Chondrocyte (in vitro differentiated cells): ENCODE results near the gene IL22RA1. TPM values are rescaled to one million over a fixed set of nuclear protein-coding genes. Genes with fewer than 3 reads are reported as not detected.
A peak's percentile ranks its signal among the peaks of the same experiment; 100 is the strongest.

ENCODE experiments used
- DNase-seq: peaks from one replicate; pipeline ENCODE4 v3.0.0; 2021; ENCODE audit warnings: mixed read lengths, low spot score
- H3K27ac Mint-ChIP-seq: one replicate; pipeline ENCODE4 v1.8.0; 2021; ENCODE audit warnings: mild to moderate bottlenecking, moderate library complexity, mixed read lengths; ENCODE audit not compliant: unreplicated experiment
- H3K27me3 Mint-ChIP-seq: 2 replicates; pipeline ENCODE4 v1.8.0; 2021; ENCODE audit warnings: low read depth, mixed read lengths
- H3K36me3 Mint-ChIP-seq: 2 replicates; pipeline ENCODE4 v1.8.0; 2021; ENCODE audit warnings: low read depth, mixed read lengths
- H3K4me1 Mint-ChIP-seq: 2 replicates; pipeline ENCODE4 v1.8.0; 2021; ENCODE audit warnings: low read depth, mild to moderate bottlenecking, mixed read lengths
- H3K4me3 Mint-ChIP-seq: one replicate; pipeline ENCODE4 v1.8.0; 2021; ENCODE audit warnings: mild to moderate bottlenecking, moderate library complexity, mixed read lengths; ENCODE audit not compliant: unreplicated experiment
- H3K9me3 Mint-ChIP-seq: 2 replicates; pipeline ENCODE4 v1.8.0; 2021; ENCODE audit warnings: low read depth, mixed read lengths
- total RNA-seq: library from RNA; stranded (reverse); gene quantifications from 3 replicates; pipeline ENCODE4 v1.2.1, GENCODE V29; 2021
- TF ChIP-seq, protein P1 (sequence below): fragments of 200-600 bp; sonication (generic); IDR thresholded peaks from 2 replicates; pipeline ENCODE4 v1.5.0; 2021; ENCODE audit warnings: antibody characterized with exemption, mild to moderate bottlenecking, moderate library complexity

Gene IL22RA1
- total RNA-seq, 1 donor from 2014 or later = not detected

DNA sequence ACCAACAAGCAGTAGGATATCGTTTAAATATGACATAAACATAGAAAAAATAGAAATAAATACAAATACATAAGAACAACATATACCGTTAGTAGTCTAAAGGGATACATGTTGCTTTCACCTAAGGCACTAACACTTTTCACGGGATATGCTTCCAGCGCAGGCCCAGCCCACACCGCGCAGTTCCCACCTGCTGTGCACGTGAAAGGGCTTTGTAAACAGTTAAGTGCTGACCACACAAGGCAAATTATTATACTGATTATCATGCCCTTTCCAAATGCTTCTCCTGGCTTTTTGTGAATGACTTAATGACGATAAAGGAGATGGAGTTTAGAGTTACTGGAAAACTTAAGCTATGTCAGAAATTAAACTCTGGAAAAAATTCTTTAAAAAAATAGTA, 11.3 kb upstream of the IL22RA1 start:
- Mint-ChIP-seq H3K27ac (no peak overlapping the region), H3K9me3 (no peaks in the 10 kb centered on the region), H3K4me3 (no peak overlapping the region), H3K36me3 (no peaks in the 10 kb centered on the region), H3K27me3 (peaks cover 2% of the 10 kb centered on the region), H3K4me1 (peaks cover 21% of the 10 kb centered on the region)
- DNase-seq = no peak
- TF ChIP-seq, protein P1, sequence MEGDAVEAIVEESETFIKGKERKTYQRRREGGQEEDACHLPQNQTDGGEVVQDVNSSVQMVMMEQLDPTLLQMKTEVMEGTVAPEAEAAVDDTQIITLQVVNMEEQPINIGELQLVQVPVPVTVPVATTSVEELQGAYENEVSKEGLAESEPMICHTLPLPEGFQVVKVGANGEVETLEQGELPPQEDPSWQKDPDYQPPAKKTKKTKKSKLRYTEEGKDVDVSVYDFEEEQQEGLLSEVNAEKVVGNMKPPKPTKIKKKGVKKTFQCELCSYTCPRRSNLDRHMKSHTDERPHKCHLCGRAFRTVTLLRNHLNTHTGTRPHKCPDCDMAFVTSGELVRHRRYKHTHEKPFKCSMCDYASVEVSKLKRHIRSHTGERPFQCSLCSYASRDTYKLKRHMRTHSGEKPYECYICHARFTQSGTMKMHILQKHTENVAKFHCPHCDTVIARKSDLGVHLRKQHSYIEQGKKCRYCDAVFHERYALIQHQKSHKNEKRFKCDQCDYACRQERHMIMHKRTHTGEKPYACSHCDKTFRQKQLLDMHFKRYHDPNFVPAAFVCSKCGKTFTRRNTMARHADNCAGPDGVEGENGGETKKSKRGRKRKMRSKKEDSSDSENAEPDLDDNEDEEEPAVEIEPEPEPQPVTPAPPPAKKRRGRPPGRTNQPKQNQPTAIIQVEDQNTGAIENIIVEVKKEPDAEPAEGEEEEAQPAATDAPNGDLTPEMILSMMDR = no peak

DNA sequence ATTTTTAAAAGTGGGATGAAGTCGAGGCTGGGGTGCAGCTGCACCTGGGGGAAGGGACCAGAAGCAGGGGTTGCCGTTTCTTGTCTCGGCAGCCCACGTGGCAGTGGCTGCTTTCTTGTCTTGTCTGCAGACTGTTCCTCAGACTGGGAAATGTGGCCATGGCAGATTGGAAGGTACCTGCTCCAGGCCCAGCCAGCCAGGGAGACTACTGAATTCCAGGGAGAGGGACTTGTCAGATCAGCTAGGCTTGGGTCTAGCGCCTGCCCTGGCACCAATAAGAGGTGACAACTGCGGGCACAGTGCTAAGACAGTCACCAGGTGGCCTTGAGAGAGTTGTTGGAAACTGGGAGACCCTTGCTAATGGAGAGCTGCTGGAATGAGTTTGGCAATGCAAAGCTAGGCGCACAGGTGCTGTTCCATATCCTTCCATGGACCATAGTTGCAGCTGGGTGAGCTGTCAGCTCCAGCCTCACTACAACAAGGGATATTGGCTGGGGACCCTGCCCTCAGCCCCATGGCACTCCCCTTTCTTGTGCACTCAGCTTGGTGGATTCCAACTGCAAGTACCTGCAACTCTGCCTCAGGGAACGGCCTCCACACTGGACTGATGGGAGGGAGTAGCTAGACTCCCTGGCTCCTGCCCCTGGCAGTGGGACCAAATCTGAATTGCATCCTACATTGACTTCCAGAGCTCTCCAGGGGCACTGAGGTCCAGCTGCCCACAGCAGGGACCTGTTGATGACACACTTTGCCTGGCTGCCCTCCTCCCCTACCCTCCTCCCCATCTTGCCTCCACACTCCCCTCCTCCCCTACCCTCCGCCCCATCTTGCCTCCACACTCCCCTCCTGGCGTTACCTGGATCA, 9.9 kb upstream of the IL22RA1 start:
- no peak for DNase-seq
- Mint-ChIP-seq H3K4me3 (no peak overlapping the region), H3K9me3 (no peaks in the 10 kb centered on the region), H3K27me3 (peaks cover 2% of the 10 kb centered on the region), H3K36me3 (no peaks in the 10 kb centered on the region), H3K4me1 (peaks cover 21% of the 10 kb centered on the region), H3K27ac (no peak overlapping the region)
- TF ChIP-seq, protein P1 = no peak

DNA sequence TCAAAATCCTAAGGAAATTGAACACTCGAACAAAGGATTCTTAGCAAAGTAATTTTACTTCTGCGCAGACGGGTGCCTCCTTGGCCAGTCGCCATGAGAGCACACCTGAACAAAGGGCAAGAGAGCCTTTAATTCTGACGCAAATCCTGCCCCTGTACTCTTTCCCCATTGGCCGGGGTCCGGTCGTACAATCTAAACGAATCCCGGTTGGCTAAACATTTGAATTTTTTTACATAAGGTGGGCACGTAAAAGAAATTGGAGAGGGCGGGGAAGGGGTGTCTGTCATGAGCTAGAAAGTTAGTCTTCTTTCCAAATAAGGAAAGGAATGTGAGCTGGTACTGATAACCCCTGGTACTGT, 8.2 kb upstream of the IL22RA1 start:
- Mint-ChIP-seq H3K27ac (no peak overlapping the region), H3K9me3 (no peaks in the 10 kb centered on the region), H3K27me3 (no peaks in the 10 kb centered on the region), H3K36me3 (no peaks in the 10 kb centered on the region), H3K4me3 (no peak overlapping the region), H3K4me1 (peaks cover 21% of the 10 kb centered on the region)
- no peak for DNase-seq
- TF ChIP-seq, protein P1 = no peak

DNA sequence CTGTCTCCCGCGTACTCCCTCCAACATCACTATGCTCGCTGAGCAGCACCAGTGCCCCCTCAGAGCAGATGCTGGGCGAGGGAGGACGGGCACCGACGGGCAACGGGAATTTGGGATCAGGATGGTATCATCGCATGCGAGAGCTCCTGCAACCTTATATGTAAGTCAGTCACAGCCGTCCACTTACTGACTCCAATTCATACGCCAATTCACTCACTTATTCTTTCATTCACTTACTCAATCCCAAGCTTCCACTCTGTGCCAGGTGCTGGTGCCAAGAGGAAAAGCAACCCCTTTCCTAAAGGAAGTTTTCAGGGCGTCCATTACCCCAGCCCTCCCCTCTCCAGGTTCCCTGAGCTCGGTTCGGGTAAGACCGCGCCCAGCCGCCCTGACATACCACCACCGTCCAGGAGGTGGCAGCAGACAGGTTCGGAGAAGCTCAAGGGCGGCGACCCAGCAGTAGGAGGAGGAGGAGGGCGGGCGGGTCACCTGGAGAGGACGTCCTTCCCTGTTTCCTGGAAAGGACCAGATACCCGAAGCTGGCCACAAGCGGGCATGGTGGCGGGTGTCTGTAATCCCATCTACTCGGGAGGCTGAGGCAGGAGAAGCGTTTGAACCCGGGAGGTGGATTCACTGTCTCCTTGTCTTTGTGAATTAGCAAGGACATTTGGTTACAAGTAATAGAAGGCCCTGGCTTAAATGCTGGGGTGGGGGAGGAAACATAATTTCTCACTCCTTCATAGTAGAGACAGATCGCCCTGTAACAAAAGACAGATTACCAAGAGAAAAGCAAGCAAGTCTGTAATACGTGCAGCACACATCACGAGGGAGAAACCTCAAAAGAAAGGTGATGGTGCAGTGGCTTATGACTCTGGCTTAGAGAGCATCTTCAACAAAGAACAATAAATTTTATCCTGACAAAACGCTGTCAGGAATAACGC, 7.6 kb upstream of the IL22RA1 start:
- Mint-ChIP-seq H3K9me3 (no peaks in the 10 kb centered on the region), H3K27ac (no peak overlapping the region), H3K4me1 (peaks cover 21% of the 10 kb centered on the region), H3K4me3 (peak overlapping the region; percentile 62), H3K36me3 (no peaks in the 10 kb centered on the region), H3K27me3 (no peaks in the 10 kb centered on the region)
- TF ChIP-seq, protein P1 = peak; percentile 91
- DNase-seq = no peak

DNA sequence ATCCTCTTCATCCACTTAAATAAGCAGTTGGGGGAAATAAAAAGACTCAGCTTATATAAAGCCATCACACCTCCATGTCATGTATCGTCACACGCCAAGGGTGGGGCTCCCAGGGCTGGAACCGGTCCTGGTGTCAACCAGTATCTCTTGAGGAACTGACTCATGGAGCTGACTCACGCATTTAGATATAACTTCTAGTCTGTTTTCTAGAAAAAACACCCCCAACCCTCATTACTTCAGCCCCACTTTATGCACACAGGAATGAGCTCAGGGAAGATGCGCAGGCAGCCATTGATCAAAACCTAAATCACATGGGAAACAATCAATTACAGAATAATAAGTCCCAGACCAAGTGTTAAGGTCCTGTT, 6.9 kb upstream of the IL22RA1 start:
- TF ChIP-seq, protein P1 = no peak
- Mint-ChIP-seq H3K4me3 (no peak overlapping the region), H3K36me3 (no peaks in the 10 kb centered on the region), H3K9me3 (no peaks in the 10 kb centered on the region), H3K4me1 (peaks cover 21% of the 10 kb centered on the region), H3K27me3 (no peaks in the 10 kb centered on the region), H3K27ac (no peak overlapping the region)
- DNase-seq = no peak
